ENCODE measurements around the gene ZNF135.

DNA sequence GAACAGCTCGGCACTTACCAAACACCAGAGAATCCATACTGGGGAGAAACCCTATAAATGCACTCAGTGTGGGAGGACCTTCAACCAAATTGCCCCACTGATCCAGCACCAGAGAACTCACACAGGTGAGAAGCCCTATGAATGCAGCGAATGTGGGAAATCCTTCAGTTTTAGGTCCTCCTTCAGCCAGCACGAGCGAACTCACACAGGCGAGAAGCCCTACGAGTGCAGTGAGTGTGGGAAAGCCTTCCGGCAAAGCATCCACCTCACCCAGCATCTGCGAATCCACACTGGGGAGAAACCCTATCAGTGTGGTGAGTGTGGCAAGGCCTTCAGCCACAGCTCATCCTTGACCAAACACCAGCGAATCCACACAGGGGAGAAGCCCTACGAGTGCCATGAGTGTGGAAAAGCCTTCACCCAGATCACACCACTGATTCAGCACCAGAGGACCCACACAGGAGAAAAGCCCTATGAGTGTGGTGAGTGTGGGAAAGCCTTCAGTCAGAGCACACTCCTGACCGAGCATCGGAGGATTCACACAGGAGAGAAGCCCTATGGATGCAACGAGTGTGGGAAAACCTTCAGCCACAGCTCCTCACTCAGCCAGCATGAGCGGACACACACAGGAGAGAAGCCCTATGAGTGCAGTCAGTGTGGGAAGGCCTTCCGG lies 8.3 kb downstream of the ZNF135 start:
- TF ChIP-seq, protein P1, sequence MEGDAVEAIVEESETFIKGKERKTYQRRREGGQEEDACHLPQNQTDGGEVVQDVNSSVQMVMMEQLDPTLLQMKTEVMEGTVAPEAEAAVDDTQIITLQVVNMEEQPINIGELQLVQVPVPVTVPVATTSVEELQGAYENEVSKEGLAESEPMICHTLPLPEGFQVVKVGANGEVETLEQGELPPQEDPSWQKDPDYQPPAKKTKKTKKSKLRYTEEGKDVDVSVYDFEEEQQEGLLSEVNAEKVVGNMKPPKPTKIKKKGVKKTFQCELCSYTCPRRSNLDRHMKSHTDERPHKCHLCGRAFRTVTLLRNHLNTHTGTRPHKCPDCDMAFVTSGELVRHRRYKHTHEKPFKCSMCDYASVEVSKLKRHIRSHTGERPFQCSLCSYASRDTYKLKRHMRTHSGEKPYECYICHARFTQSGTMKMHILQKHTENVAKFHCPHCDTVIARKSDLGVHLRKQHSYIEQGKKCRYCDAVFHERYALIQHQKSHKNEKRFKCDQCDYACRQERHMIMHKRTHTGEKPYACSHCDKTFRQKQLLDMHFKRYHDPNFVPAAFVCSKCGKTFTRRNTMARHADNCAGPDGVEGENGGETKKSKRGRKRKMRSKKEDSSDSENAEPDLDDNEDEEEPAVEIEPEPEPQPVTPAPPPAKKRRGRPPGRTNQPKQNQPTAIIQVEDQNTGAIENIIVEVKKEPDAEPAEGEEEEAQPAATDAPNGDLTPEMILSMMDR (conservative IDR thresholded peaks at IDR 0.05), result no peak
- TF ChIP-seq ZFX (IDR thresholded peaks at IDR 0.05), result no peak
